ENCODE measurements around the gene CCNDBP1. TPM values are rescaled to one million over a fixed set of nuclear protein-coding genes. Genes with fewer than 3 reads are reported as not detected.

Gene CCNDBP1
- total RNA-seq, 1 donor from 2014 or later, result 44.1 TPM

GRCh38 chr15:43218908-43219706 is 33.9 kb downstream of the CCNDBP1 start:
- H3K9me3 Mint-ChIP-seq (ENCODE audit: low read depth), result no peaks in the 10 kb centered on the region
- H3K27ac Mint-ChIP-seq, result no peak overlapping the region
- no peaks in the 10 kb centered on the region for H3K36me3 Mint-ChIP-seq (ENCODE audit: insufficient read depth)
- H3K4me3 Mint-ChIP-seq (ENCODE audit: low read depth), result no peak overlapping the region
- H3K27me3 Mint-ChIP-seq, result peaks cover 15% of the 10 kb centered on the region
- H3K4me1 Mint-ChIP-seq (ENCODE audit: low read depth), result peaks cover 4% of the 10 kb centered on the region
- TF ChIP-seq CTCF (IDR thresholded peaks at IDR 0.05; ENCODE audit: unreplicated experiment), result peak; percentile 47
- no peak for DNase-seq (ENCODE audit: low spot score, unreplicated experiment)

GRCh38 chr15:43219929-43220928 is 35.0 kb downstream of the CCNDBP1 start:
- no peak for DNase-seq (ENCODE audit: low spot score, unreplicated experiment)
- no peaks in the 10 kb centered on the region for H3K9me3 Mint-ChIP-seq (ENCODE audit: low read depth)
- H3K4me1 Mint-ChIP-seq (ENCODE audit: low read depth), result peaks cover 4% of the 10 kb centered on the region
- H3K4me3 Mint-ChIP-seq (ENCODE audit: low read depth), result no peak overlapping the region
- H3K27me3 Mint-ChIP-seq, result peaks cover 15% of the 10 kb centered on the region
- no peaks in the 10 kb centered on the region for H3K36me3 Mint-ChIP-seq (ENCODE audit: insufficient read depth)
- no peak overlapping the region for H3K27ac Mint-ChIP-seq
- TF ChIP-seq CTCF (IDR thresholded peaks at IDR 0.05; ENCODE audit: unreplicated experiment), result no peak

- H3K4me1 Mint-ChIP-seq (ENCODE audit: low read depth), result peaks cover 4% of the 10 kb centered on the region
- no peak within 1 kb of the TSS for H3K4me3 Mint-ChIP-seq (ENCODE audit: low read depth)
- no peak within 1 kb of the TSS for H3K27ac Mint-ChIP-seq
- peaks cover 2% of the 10 kb centered on the region for H3K9me3 Mint-ChIP-seq (ENCODE audit: low read depth)
- no peak for DNase-seq (ENCODE audit: low spot score, unreplicated experiment)
- no peak for TF ChIP-seq CTCF (IDR thresholded peaks at IDR 0.05; ENCODE audit: unreplicated experiment)
- H3K36me3 Mint-ChIP-seq (ENCODE audit: insufficient read depth), result no peaks in the 10 kb centered on the region
- H3K27me3 Mint-ChIP-seq, result peaks cover 18% of the 10 kb centered on the region
Observed at GRCh38 chr15:43220991-43221403, 35.8 kb downstream of the CCNDBP1 start, which contains the start of gene EPB42. TSS of gene EPB42 (minus strand) at chr15:43221018. CDS start at chr15:43220825, 193 bp downstream.

- TF ChIP-seq CTCF (IDR thresholded peaks at IDR 0.05; ENCODE audit: unreplicated experiment), result no peak
- Mint-ChIP-seq H3K27me3 (peaks cover 18% of the 10 kb centered on the region), H3K4me1 (ENCODE audit: low read depth) (peaks cover 4% of the 10 kb centered on the region), H3K27ac (no peak overlapping the region), H3K4me3 (ENCODE audit: low read depth) (no peak overlapping the region), H3K36me3 (ENCODE audit: insufficient read depth) (no peaks in the 10 kb centered on the region), H3K9me3 (ENCODE audit: low read depth) (peaks cover 2% of the 10 kb centered on the region)
- no peak for DNase-seq (ENCODE audit: low spot score, unreplicated experiment)
Observed at GRCh38 chr15:43221422-43221821, 36.2 kb downstream of the CCNDBP1 start.
